Brain microvascular endothelial cell (primary cell): ENCODE measurements around the gene PTTG1IP.

Experiments
- DNase-seq: peaks from one replicate; pipeline ENCODE4 v3.0.0-alpha.2; 2020
- H3K27ac ChIP-seq: fragments of 250-450 bp; sonication (Bioruptor Pico); 2 replicates; pipeline ENCODE4 v1.5.1; 2020; ENCODE audit warnings: mild to moderate bottlenecking, moderate library complexity
- H3K27me3 ChIP-seq: fragments of 250-450 bp; sonication (Bioruptor Pico); replicated peaks from 2 replicates; pipeline ENCODE4 v1.5.1; 2020; ENCODE audit warnings: mild to moderate bottlenecking
- H3K36me3 ChIP-seq: fragments of 250-450 bp; sonication (Bioruptor Pico); replicated peaks from 2 replicates; pipeline ENCODE4 v1.5.1; 2020; ENCODE audit warnings: mild to moderate bottlenecking
- H3K4me3 ChIP-seq: 2 replicates; pipeline ENCODE4 v1.5.1; 2011; ENCODE audit warnings: low read depth, mild to moderate bottlenecking, control low read depth, low read length, moderate library complexity
- in situ Hi-C: cut with HindIII; loops from 2 replicates; pipeline ENCODE4 v1.10.0; 2017; ENCODE audit warnings: low sequenced_read_pairs, low pct_ligation_motif_present
- TF ChIP-seq, protein P1 (sequence below): IDR thresholded peaks from 2 replicates; pipeline ENCODE4 v1.5.1; 2011; ENCODE audit warnings: low read depth, mild to moderate bottlenecking, moderate library complexity, low read length, control low read depth, inconsistent platforms; ENCODE audit errors: missing control alignments

Gene PTTG1IP

GRCh38 chr21:44919111-44919912 is 45.8 kb upstream of the PTTG1IP start:
- in situ Hi-C loops: no loop called here
- TF ChIP-seq, protein P1, sequence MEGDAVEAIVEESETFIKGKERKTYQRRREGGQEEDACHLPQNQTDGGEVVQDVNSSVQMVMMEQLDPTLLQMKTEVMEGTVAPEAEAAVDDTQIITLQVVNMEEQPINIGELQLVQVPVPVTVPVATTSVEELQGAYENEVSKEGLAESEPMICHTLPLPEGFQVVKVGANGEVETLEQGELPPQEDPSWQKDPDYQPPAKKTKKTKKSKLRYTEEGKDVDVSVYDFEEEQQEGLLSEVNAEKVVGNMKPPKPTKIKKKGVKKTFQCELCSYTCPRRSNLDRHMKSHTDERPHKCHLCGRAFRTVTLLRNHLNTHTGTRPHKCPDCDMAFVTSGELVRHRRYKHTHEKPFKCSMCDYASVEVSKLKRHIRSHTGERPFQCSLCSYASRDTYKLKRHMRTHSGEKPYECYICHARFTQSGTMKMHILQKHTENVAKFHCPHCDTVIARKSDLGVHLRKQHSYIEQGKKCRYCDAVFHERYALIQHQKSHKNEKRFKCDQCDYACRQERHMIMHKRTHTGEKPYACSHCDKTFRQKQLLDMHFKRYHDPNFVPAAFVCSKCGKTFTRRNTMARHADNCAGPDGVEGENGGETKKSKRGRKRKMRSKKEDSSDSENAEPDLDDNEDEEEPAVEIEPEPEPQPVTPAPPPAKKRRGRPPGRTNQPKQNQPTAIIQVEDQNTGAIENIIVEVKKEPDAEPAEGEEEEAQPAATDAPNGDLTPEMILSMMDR: no peak
- H3K36me3 ChIP-seq: no peaks in the 10 kb centered on the region
- no peak overlapping the region for H3K4me3 ChIP-seq
- H3K27me3 ChIP-seq: peaks cover 64% of the 10 kb centered on the region
- DNase-seq: no peak
- H3K27ac ChIP-seq: no peak overlapping the region

- in situ Hi-C loops: no loop called here
- TF ChIP-seq, protein P1: no peak
- no peak overlapping the region for H3K4me3 ChIP-seq
- H3K27me3 ChIP-seq: peaks cover 57% of the 10 kb centered on the region
- H3K36me3 ChIP-seq: no peaks in the 10 kb centered on the region
- no peak for DNase-seq
- H3K27ac ChIP-seq: no peak overlapping the region
Measured at GRCh38 chr21:44918581-44919033, 45.1 kb upstream of the PTTG1IP start.

- TF ChIP-seq, protein P1: no peak
- no peak overlapping the region for H3K4me3 ChIP-seq
- in situ Hi-C loops: no loop called here
- H3K27ac ChIP-seq: no peak overlapping the region
- no peak for DNase-seq
- H3K36me3 ChIP-seq: no peaks in the 10 kb centered on the region
- H3K27me3 ChIP-seq: peaks cover 53% of the 10 kb centered on the region
Measured at GRCh38 chr21:44918107-44918470, 44.6 kb upstream of the PTTG1IP start.

GRCh38 chr21:44917446-44918106 is 44.1 kb upstream of the PTTG1IP start:
- in situ Hi-C loops: no loop called here
- H3K36me3 ChIP-seq: no peaks in the 10 kb centered on the region
- TF ChIP-seq, protein P1: no peak
- no peak for DNase-seq
- no peak overlapping the region for H3K27ac ChIP-seq
- H3K27me3 ChIP-seq: peaks cover 48% of the 10 kb centered on the region
- no peak overlapping the region for H3K4me3 ChIP-seq

- TF ChIP-seq, protein P1: no peak
- DNase-seq: no peak
- Histone ChIP-seq H3K4me3 (no peak overlapping the region), H3K27ac (no peak overlapping the region), H3K36me3 (no peaks in the 10 kb centered on the region), H3K27me3 (peaks cover 45% of the 10 kb centered on the region)
- in situ Hi-C loops: no loop called here
Measured at GRCh38 chr21:44916965-44917364, 43.5 kb upstream of the PTTG1IP start.
